GF-D8 (cell line): Measurements from ENCODE around the gene GLRX.
"Not testable (repeated sequence)": the region's sequence is repeated elsewhere in the genome, so short reads cannot be mapped to it uniquely, and the experiment has no call there.

Source experiments
- DNase-seq: peaks from one replicate; lab custom pipeline; 2025; lab: John Stamatoyannopoulos, UW

Gene GLRX

DNA sequence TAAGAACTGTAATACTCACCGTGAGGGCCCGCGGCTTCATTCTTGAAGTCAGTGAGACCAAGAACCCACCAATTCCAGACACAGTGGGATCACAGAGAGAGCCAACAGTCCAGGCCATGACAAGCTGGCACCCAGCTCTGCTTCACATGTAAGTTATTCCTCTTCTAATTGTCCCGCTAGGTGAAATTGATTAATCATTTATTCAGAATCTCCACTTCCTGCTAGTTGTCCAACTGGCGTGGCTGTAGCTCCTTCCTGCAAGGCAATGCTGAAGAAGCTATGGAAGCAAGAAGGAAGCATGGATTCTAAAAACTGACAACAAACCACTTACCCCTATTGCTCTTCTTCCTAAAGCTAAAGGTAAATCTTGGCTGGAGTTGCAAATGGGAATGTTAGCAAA, 30.0 kb upstream of the GLRX start:
- no peak for DNase-seq

GRCh38 chr5:95851141-95851540, 28.6 kb upstream of the GLRX start:
- not testable (repeated sequence) for DNase-seq

DNA sequence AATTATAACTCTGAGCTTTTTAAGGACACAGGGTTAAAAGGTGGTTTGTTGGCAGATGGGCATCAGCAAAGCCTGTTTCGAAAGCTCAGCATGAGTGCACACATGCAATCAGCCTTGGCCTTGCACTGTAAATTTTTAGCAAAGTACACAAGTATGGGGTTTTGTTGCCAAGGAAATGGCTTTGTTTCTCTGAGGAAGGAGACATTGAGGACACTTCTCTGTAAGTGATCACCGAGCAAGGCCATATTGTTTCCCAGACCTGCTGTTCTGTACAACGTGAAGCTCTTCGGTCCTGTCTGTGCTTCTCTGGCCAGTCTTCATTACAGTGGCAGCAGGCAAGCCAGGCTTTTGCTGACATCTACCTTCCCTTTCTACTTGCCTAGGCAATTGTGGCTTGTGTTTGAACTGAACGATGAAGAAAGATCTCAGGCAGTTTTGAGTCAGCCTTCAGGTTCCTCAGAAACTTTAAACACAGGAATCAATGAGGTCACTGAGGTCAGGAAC, 27.9 kb upstream of the GLRX start:
- DNase-seq, result no peak

DNA sequence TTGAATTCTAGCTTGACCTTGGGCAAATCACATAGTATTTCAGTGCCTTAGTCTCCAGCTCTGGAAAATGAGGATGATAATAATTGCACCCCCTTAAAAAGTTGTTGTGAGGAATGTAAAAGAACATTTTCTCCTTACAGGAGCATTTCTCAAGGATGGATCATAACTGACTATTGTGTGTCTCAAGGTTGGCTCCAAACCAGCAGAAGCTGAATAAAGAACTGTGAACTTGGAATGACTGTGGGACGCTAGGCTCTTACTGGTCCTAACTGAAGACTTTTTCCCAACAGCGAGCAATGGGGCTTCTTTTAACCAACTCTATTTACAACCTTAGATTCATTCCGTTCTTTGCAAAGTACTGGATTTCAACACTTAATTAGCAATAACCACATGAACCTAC, 26.2 kb upstream of the GLRX start:
- no peak for DNase-seq

DNA sequence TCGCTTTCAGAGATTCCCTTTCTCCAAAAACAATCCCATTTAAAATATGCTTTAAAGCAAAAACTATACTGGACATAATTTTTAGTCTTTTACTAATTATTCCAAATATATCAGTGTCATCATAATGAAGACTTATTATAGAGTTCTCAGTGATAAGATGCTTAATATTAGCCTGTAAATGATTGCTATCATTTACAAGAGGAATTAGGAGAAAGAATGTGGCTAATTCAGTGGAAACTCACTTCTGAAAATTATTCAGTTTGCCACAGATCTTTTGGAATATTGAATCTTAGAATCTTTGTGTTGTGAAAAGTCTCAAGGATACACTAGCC, 24.7 kb upstream of the GLRX start:
- no peak for DNase-seq

- DNase-seq, result no peak
These were observed 24.2 kb upstream of the GLRX start for GRCh38 chr5:95846554-95847260.

DNA sequence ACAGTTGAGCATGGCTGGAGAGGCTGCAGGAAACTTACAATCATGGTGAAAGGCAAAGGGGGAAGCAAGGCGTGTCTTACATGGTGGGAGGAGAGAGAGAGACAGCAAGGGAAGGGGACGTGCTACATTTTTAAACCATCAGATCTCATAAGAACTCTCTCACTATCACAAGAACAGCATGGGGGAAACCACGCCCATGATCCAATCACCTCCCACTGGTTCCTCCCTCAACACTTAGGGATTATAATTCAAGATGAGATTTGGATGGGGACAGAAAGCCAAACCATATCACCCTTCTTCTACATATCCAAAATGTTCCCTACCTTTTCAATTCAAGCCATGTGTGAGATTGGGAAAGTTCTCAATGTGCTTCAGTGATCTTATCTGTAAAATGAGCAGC, 22.9 kb upstream of the GLRX start:
- DNase-seq, result no peak

- peak; percentile 54 for DNase-seq
These were observed 21.3 kb upstream of the GLRX start for GRCh38 chr5:95843733-95844223.

DNA sequence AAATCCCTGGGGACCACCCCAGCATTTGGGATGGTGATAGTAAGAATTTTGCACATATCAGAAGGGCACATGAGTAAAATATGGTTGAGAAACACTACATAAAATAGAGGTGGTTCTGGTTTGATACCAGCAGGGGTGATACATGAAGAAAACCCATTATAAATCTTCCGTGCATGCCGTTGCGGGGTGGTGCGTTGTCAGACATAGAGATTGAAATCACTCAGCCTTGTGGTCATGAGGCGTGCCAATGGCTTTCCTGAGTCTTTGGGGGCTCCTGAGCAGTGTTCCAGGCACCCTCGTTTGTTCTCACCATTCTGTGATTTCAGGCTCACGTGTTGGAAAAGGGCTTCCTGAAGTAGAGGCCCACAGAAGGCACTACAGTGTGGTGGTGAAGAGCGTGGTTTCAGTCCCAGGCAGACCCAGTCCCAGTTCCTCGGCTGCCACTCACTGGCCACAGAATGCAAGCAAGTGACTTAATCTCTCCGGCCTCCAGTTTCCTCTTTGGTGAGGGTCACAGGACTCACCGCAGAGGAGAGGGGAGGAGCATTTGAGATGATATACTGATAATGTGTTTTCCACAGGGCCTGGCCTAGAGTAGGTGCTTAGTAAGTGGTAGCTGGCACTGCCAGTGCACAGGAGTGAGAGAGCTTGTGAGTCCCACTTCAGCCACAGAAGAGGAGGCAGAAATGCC, 20.5 kb upstream of the GLRX start:
- DNase-seq, result peak; percentile 93

DNA sequence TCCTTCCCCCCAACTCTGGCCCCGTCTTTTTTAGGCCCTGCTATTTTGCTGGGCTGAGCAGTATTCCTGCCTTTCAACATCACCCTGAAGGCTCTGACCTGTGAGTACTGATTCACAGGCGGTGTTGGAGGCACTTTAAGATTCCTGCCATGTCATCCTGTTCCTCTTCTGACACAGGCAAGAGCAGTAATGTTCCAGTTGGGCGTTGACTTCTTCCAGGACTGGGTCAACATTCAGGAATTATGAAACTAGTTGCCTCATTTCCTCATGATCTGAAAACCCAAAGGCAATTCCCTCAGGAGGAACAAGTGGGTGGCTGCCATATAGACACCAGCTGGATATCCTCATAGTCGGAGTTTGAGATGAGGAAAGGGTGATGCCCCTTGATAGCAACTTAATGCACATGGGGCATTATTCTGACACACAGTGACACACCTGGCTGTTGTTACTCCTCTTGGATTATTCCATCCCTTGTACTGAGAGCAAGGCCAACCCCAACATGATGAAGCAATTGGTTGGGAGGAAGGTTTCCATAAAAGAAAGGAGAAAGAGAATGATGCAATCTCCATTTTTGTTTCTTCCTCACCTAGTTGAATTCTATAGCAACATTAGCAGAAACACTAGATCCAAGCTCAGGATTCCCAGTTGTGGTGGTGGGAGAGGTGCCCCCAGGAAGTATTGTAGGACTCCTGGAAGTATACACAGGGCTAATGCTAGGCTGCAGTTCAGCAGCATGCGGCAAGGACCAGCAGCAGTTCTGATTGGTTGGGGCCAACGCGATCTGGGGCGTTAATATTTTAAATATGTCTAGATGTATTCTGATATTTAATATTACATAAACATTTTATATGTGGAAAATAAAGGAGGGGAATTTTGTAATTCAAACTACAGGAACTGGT, 19.6 kb upstream of the GLRX start:
- no peak for DNase-seq

GRCh38 chr5:95840956-95841705, 18.6 kb upstream of the GLRX start:
- no peak for DNase-seq

DNA sequence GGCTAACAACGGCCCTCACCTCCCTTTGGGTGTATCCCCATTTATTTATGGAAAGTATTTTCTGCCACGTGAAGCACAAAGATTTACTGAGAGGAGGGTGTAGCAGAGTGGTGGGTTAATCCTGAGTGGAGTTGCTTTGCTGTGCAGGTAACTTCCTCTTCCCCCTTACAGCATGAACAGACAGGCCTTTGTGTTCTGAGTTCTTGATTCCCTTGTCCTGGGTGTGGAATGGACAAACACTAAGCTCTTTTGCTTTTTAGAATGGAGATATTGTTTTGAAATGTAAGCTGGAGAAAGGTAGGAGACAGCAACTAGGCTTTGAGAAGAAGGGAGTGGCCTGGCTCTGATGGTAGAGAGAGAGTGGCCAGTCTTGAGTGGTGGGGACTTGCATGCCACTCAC, 17.1 kb upstream of the GLRX start:
- no peak for DNase-seq

DNA sequence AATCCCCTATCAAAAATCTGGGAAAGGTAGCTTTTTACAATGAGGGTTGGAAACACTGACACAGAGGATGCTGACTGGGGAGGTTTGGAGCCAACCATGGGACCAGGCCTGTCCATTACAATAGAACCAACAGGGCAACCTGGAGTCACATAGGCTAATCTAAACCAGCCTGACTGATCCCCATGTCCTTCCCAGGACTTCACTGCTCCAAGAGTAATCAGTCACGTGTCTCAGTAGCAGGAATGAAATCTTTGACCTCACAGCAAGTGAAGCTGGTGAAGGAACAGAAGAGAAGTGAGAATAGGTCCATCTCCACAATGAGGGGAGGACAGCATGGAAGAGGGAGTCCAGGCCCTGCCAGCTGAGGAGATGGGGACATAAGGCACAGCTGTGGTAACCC, 16.0 kb upstream of the GLRX start:
- no peak for DNase-seq

GRCh38 chr5:95838001-95838520, 15.5 kb upstream of the GLRX start:
- no peak for DNase-seq

GRCh38 chr5:95837492-95837891, 15.0 kb upstream of the GLRX start:
- DNase-seq, result no peak

GRCh38 chr5:95836971-95837370, 14.4 kb upstream of the GLRX start:
- DNase-seq, result not testable (repeated sequence)

- DNase-seq, result no peak
These were observed 14.0 kb upstream of the GLRX start for GRCh38 chr5:95836544-95836943.

DNA sequence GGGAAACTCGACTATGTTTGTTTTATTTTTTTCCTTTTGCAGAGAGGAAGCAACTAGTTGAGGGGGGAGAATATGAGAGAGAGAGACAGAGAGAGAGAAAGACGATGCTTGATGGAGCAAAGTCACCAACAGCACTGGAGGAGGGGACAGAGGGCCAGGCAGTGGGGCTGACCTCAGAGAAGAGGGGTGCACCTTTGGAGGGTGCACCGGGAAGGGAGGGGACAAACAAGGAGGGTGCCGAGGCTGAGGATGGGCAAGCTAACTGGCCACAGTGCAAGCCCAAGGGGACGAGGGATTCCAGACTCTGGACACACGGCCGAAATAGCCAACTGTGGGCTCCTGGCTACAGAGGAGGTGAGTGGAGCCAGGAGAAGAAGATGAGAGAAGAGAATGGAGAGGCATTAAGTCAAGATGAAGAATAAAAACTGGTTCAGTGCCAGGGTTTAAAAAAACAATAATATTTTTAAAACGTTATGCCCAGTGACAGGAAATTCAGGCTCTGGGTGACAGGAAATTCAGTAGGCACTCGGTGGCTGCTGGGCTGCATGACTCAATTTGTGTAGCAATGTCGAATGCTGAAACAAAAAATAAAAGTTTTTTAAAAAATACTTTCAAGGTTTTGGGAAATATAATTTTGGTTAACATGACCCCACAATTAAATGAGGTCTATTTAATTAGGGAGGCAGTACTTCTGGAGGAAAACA, 13.3 kb upstream of the GLRX start:
- DNase-seq, result no peak

DNA sequence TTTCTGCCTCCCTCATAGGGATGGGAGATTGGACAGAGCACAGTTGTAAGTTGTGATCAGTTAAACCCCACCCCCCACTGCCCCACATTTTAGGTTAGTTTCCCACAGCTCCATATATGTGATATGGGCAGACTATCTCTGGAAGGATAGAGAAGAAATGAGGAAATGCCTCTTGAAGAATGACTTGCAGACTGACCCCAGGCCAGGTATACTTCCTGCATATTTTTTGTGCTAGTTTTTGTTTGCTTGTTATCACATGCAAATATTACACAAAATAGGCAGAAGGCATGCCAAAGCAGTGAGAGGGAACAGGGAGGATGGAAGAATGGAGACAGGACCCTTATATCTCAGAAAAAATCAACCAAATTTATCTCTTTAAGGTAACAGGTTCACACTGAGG, 10.1 kb upstream of the GLRX start:
- DNase-seq, result no peak

DNA sequence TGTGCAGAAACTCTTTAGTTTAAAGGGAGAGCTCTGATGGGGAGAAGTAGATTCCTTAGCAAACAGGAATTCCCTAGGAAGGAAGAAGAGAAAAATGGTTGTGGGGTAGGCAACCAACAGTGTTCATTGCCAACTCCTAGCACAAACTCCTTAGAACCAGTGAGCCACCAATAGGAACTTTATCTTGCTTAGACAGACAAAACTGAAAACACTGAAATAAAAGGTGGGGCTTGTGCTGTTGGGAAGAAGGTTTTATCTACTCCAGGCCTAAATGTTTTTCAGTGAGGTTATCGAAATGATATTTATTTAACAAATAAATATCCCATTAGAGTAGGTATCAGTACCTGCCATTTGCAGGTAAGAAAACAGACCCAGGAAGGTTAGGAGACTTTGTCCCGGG, 7.7 kb upstream of the GLRX start:
- DNase-seq, result no peak

- no peak for DNase-seq
These were observed 5.3 kb upstream of the GLRX start for GRCh38 chr5:95827892-95828246.
